GM12801 (cell line): ENCODE results near the gene ERO1B.

Experiments used
- TF ChIP-seq, protein P1 (sequence below): IDR thresholded peaks from one replicate; pipeline ENCODE4 v1.5.1; 2011; ENCODE audit warnings: control low read depth; ENCODE audit not compliant: insufficient read length; ENCODE audit errors: extremely low read depth

The ERO1B gene

DNA sequence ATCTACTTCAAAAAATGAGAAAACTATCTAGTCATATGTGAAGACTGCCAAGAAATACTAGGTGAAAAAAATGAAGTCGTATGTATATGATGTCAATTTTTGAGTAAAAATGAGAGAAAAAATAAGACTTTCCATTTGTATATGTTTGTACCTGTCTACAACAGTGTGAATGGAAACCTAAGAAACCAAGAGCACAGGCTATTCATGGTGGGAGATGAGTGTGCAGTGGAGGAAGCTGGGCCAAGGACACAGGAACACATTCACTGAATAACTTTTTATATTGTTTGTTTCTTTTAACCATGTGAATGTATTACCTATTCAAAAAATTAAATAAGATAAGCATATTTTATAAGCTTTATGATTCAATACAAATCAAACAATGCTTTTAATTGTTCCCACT, 67.0 kb downstream of the ERO1B start:
- TF ChIP-seq, protein P1, sequence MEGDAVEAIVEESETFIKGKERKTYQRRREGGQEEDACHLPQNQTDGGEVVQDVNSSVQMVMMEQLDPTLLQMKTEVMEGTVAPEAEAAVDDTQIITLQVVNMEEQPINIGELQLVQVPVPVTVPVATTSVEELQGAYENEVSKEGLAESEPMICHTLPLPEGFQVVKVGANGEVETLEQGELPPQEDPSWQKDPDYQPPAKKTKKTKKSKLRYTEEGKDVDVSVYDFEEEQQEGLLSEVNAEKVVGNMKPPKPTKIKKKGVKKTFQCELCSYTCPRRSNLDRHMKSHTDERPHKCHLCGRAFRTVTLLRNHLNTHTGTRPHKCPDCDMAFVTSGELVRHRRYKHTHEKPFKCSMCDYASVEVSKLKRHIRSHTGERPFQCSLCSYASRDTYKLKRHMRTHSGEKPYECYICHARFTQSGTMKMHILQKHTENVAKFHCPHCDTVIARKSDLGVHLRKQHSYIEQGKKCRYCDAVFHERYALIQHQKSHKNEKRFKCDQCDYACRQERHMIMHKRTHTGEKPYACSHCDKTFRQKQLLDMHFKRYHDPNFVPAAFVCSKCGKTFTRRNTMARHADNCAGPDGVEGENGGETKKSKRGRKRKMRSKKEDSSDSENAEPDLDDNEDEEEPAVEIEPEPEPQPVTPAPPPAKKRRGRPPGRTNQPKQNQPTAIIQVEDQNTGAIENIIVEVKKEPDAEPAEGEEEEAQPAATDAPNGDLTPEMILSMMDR, result no peak

DNA sequence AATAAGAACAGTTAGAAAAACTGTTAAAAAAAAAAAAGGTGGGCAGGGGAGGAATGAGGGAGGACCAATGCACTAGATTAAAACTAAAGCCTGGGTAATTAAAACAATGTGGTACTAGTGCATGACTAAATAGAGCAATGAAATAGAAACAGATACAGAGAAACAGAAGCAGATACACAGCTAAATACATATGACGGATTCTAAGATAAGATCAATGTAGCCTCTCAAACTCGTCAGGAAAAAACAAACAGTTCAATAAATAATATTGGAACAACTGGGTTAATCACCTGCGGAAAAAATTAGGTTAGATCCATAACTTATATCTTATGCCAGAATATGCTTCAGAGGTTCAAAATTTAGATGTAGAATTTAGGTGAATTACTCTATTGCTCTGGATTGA, 68.2 kb downstream of the ERO1B start:
- TF ChIP-seq, protein P1, result no peak

DNA sequence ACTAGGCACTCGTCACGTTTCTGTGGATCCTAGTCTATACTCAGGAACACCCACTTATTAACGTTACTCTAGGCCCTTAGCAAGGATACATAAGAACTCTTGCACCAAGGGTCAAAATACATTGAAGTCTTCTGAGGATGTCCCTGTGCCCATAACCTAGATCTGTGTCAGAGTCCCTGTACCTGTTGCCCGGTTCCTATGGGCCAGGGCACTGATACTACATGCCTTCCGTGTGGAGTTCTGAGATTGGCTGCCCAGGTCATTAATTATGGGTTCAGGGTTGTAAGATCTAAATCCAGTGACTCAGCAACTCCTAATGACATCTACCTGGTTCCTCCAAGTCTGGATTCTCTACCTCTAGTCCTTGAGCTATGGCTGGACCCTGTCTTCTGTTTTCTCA, 69.9 kb downstream of the ERO1B start:
- TF ChIP-seq, protein P1, result no peak

DNA sequence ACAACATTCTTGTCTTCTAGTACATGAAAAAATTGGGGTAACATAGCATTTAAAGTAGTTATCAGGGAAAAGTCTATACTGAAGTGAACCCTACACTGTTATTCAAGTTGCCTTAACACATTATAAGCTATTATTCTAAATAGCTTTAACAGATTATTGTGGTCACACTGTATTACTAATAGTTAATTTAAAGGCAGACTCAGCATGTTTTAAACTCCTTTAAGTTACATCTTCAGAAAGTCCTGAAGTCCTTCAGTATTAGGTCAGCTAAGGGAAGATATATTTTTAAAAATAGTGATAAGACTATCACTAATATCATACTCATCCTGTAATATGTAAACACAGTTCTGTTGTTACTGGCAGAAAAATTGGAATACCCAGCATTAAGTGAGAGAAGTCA, 72.0 kb downstream of the ERO1B start:
- TF ChIP-seq, protein P1, result no peak

DNA sequence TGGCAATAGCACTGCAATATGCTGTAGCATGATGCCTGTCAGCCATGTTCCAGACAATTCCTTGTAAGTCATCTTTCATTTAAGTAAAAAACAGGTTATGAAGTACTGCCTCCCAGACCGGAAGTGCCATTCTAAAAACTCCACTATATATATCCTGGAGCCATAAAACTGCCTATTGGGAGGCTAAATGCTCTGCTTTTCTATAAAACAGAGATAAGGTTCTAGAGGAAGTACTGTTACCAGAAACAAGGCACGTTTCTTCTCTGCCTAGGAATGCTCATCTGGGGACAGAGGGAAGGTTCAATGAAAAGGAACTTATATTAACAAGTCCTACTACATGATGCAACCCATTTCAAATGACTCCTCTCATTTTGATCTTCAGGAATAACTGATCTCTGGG, 72.6 kb downstream of the ERO1B start:
- TF ChIP-seq, protein P1, result no peak

DNA sequence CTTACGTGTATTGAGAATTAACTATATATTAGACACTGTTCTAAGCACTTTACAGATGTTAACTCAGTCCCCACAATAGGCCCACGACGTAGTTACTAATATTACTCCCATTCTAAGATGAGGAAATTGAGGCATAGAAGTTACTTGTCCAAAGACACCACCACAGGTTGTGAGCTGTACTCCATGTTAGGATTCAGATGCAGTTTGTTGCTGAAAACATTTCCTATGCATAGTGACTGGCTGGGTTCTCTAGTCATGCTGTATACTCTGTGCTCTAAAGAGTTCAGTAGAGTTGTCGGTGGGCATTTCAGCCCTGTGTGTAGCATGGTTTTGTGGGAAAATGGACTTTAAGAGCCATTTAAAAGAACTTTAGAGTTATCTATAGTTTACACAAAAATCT, 74.2 kb downstream of the ERO1B start:
- TF ChIP-seq, protein P1, result no peak

DNA sequence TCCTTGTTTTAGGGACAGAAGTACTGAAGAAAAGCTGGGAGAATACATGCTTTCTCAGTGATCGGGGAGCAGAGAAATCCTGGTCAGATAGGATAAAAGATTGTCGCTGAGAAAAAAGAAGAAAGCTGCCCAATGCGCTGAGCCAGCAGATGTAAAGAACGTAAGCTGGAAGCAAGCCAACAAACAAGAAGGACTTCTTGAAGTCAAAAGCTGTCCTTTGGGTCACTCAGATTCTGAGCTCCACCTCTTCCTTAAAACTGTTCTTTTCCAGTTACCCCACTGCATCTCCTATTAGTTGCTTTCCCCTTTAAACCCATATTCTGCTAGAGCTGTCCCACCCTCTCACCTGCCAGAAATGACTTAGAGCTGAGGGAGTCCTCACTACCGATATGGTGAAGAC, 74.6 kb downstream of the ERO1B start:
- TF ChIP-seq, protein P1, result no peak

DNA sequence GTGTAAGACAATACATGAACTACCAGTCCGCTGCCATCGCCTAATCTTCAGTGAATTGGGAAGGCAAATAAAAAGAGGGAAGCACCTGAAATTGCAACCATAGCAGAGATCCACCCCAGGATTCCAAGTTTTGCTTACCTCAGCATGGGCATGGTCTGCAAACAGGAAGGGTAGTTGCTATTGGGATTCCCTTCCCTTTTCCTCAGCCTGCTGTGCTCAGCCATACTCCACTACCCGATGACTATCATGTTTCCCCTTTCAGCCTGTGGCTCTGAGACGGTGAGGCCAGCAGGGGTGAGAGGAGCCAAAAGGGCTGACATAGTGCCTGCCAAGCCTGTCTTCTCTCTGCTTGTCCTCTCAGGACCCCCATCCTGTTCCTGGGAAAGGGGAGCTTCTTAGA, 75.2 kb downstream of the ERO1B start:
- TF ChIP-seq, protein P1, result no peak
